Activated gamma-delta T cell (primary cell): ENCODE data around the gene ANGPTL2.
"Not testable (repeated sequence)": the region's sequence is repeated elsewhere in the genome, so short reads cannot be mapped to it uniquely, and the experiment has no call there.

Source experiments
- DNase-seq: peaks from one replicate; lab custom pipeline; 2025; lab: John Stamatoyannopoulos, UW
- total RNA-seq, 2 donors: gene quantifications; one replicate each; lab custom pipeline; 2026; lab: John Stamatoyannopoulos, UW

ANGPTL2 gene
- 0 reads per million in 2 donors for total RNA-seq

GRCh38 chr9:127122176-127123063, at the start of gene ANGPTL2:
Gene ANGPTL2, minus strand, starts transcription at chr9:127122635. Its CDS starts 13,904 bp downstream, at chr9:127108731.
- DNase-seq, result no peak

DNA sequence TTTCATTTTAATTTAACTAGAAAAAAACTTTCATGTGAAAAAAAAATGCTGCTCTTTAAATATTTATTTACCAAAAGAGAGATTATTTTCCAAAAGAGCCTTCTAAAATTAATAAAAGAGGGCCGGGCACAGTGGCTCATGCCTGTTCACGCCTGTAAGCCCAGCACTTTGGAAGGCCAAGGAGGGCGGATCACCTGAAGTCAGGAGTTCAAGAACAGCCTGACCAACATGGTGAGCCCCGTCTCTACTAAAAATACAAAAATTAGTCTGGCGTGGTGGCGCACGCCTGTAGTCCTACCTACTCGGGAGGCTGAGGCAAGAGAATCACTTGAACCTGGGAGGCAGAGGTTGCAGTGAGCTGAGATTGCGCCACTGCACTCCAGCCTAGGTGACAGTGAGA, 48.9 kb upstream of the ANGPTL2 start:
- DNase-seq, result not testable (repeated sequence)

- no peak for DNase-seq
Observed at GRCh38 chr9:127170652-127171051, 48.2 kb upstream of the ANGPTL2 start.

GRCh38 chr9:127170103-127170502, 47.7 kb upstream of the ANGPTL2 start:
- no peak for DNase-seq

- no peak for DNase-seq
Observed at GRCh38 chr9:127169575-127169883, 47.1 kb upstream of the ANGPTL2 start.

DNA sequence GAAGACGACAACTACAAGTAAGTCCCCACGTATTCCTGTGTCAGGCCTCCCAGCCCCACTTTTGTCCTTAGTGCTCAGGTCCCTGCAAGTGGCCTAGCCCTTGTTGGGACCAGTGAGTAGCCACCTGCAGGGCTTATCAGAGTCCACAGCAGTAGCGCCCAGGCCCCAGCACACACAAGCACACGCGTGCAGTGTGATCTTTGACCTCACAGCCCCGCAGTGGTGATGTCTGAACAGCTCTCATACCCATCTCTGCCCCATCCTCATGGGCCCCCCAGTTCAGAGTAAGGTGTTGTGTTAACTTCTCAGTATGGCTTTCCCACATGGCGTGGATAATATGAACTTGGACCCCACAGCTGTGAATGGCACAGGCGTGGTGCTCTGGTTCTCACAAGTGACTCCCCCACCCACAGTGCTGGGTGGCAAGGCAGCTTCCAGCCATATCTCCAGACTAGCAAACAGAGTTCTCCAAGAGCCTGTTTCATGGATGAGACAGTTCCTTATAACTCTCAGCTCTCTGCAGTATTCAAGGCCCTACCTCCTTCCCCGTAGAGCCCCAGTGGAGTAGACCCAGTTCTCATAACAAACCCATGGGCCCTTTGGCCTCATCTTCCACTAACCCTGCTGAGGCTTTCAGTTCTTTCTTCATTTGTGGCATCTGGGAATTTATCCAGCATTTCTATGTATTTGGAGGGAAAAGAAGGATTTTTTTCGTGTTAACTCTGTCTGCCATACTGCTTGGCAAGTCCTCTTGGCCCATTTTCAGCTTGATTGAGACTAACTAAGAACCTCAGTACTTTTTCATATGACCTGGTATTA, 46.5 kb upstream of the ANGPTL2 start:
- no peak for DNase-seq

DNA sequence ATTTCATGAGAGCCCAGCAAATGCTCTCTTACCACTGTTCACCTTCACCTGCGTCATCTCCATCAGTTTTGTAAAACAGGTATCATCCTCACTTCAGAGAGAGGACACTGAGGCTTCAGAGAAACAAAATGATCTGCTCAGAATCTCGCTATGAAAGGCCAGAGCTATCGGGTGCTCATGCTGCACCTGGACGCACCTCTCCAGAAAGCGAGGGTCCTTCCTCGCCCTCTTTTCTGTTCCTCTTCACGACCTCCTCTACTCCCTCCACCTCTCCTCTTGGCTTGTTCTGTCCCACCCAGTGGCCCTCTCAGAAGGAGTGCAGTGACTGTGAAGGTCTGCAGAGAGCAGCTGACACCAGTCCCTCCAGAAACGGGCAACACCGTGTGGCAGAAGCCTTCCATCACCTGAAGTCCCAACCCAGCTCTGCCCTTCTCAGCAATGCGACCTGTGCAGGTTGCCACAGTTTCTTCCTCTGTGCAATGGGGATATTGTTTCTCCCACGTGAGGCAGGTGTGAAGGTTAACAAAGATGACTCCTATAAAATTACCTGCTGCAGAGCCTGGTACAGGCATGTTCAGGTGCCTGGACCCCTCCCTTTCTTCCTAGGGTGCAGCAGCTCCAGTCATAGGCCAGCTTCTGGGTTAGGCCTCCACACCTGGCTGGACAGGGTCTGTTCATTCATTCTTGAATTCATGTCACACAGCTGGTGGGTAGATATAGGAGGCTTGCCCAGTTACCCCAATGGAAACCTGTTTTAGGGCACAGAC, 45.3 kb upstream of the ANGPTL2 start:
- DNase-seq, result no peak

- no peak for DNase-seq
Observed at GRCh38 chr9:127166651-127167524, 44.5 kb upstream of the ANGPTL2 start.

DNA sequence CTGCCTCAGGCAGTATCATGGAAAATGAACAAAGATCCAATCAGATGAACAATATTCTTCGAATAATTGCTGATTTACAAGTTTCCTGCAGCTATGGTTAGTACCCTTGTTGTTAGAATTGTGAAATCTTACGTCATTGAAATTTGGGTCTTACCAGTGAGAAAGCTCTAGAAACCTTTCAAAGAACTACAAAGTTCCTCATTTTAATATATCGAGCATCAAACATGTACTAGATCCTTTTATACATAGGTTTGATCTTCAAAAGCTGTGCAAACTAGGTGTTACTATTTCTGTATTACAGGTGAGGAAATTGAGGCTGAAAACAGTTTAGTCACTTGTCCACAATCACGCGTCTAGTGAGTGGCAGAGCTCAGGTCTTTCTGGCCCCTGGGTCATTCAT, 43.7 kb upstream of the ANGPTL2 start:
- DNase-seq, result no peak

GRCh38 chr9:127165116-127165515, 42.7 kb upstream of the ANGPTL2 start:
- no peak for DNase-seq

DNA sequence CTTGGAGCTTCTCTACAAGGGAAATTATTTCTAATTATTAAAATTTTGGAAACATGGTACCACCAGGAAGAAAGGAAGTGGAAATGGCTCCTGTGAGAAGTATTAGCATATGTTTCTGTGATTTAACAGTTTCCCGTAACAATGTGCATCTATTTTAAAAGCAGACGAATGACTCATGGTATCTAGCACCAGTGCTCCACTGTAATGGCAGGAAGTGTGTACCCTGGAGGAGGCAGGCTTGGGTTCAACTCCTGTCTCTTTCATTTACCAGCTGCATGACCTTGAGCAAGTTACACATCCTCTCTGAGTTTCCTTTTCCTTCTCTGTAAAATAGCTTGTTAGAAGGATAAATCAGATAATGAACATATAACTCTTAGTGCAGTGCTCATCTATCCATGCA, 41.0 kb upstream of the ANGPTL2 start:
- no peak for DNase-seq

GRCh38 chr9:127162864-127163365, 40.5 kb upstream of the ANGPTL2 start:
- DNase-seq, result no peak

- DNase-seq, result no peak
Observed at GRCh38 chr9:127162046-127162863, 39.8 kb upstream of the ANGPTL2 start.

DNA sequence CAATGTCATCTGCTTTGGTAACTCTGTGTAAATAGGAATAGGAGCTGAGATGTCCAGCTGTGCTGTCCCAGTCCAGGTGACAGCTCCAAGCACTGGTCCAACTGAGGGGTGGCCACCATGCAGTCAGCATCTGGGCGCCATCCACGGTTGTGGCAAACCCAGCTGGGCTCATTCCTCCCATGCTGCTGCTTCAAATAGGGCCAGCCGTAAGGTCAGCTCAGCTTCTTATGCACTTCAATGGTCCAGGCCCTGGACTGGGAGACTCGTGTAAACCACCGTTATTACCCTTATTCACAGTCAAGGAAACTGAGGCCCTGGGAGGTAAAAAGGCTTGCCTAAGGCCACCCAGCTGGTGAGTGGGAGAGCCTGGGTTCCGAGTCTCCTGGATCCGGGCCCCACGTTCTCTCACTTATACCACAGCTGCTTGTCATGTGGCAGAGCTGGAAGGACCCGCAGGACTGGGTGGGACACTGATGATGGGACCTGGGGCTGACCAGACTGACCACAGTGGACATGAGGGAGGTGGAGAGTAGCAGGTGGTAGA, 38.7 kb upstream of the ANGPTL2 start:
- no peak for DNase-seq

DNA sequence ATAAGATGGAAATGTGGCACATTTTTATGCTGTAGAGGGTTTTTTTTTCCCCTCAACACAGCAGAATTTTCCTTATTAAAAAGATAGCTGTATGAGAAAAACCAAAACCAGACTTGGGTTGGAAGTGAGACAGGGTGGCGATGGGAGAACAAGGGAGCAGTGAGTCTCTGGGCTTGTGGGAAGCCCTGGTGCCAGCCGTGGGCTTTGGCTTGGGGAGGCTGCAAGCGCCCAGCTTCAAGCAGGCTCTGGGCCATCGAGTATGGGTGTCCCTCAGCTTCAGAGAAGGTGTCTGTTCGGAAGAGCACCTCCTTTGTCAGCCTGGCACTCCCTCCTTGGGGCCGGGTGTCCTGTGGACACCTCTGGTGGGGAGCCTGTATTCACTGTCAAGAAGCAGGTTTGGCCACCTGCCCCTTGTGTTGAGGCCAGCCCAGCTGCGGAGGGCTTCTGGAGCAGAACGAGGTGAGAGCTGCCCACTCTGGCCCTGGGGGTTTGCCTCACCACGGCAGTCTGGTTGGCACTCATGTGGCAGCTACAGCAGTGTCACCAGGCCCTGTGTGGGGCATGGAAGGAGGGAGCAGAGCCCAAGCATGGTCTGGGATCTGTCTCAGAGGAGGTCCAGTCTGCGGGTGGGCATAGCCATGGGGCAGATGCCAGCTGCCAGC, 37.6 kb upstream of the ANGPTL2 start:
- no peak for DNase-seq

DNA sequence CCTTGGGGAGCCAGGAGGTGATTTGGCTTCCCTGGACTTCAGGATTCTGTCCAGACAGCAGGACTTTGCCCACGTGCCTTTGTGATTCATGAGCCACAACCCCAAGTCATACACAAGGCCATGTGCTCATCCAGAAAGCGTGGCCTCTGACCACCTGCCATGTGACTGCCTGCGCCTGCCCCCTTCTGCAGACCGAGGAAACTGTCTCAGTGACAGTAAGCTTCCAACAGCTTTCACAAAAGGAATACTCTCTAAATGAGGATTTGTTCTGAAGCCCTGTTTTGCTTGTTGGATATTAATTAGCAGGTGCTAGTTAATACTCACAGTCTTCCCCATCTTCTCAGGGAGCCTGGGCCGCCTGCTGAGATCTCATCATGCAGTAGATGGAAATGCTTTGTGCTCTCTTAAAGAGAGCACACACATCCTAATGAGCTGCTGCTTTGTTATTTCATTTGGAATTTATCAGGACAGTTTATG, 36.9 kb upstream of the ANGPTL2 start:
- DNase-seq, result no peak

- DNase-seq, result no peak
Observed at GRCh38 chr9:127158786-127159324, 36.4 kb upstream of the ANGPTL2 start.

- DNase-seq, result no peak
Observed at GRCh38 chr9:127155314-127155960, 33.0 kb upstream of the ANGPTL2 start.
